ENCODE results near the gene PLEK2. TPM values are rescaled to one million over a fixed set of nuclear protein-coding genes. Genes with fewer than 3 reads are reported as not detected.

The PLEK2 gene
- total and polyA plus RNA-seq, 2 of the 13 experiments (the other 11 are each of a cell fraction or from before 2014, with no cell fraction given), result 0.26 to 1.5 TPM

GRCh38 chr14:67411370-67411769 is 595 bp downstream of the PLEK2 start (continued):
- TF ChIP-seq ZBTB10 (CRISPR knock-in tag; IDR thresholded peaks at IDR 0.05; ENCODE audit: borderline replicate concordance) (no peak), SNAPC4 (CRISPR knock-in tag; IDR thresholded peaks at IDR 0.05) (no peak), TRIM24 (CRISPR knock-in tag; IDR thresholded peaks at IDR 0.05) (no peak), HES4 (CRISPR knock-in tag; IDR thresholded peaks at IDR 0.05; ENCODE audit: borderline replicate concordance) (no peak), TP53 (CRISPR knock-in tag; conservative IDR thresholded peaks at IDR 0.05) (no peak), ZNF101 (CRISPR knock-in tag; IDR thresholded peaks at IDR 0.05; ENCODE audit: borderline replicate concordance, low read depth) (no peak), HDAC1 (CRISPR knock-in tag; IDR thresholded peaks at IDR 0.05) (no peak), NFYC (CRISPR knock-in tag; IDR thresholded peaks at IDR 0.05) (no peak), PTBP1 (IDR thresholded peaks at IDR 0.05; ENCODE audit: low read depth, low read length, poor library complexity, severe bottlenecking) (no peak), ZBTB20 (CRISPR knock-in tag; IDR thresholded peaks at IDR 0.05; ENCODE audit: borderline replicate concordance, low read depth) (no peak)
